ENCODE results near the gene PRR11. TPM values are rescaled to one million over a fixed set of nuclear protein-coding genes. Genes with fewer than 3 reads are reported as not detected.

Gene PRR11
- total and polyA plus RNA-seq, 2 experiments from 2014 or later = 3.6 to 3.8 TPM

- no peak for TF ChIP-seq EZH2phosphoT487 (IDR thresholded peaks at IDR 0.05; ENCODE audit: low read depth, severe bottlenecking, unreplicated experiment)
- no peak for TF ChIP-seq CTCF (IDR thresholded peaks at IDR 0.05; ENCODE audit: poor library complexity)
- TF ChIP-seq EZH2 (IDR thresholded peaks at IDR 0.05; ENCODE audit: borderline replicate concordance) = no peak
- 98% methylated on average over 7 of the region's 9 CpGs for WGBS (ENCODE audit: low lambda C conversion rate, missing lambda C conversion rate)
Measured at GRCh38 chr17:59181481-59181880, 25.9 kb downstream of the PRR11 start.

GRCh38 chr17:59185997-59186396 lies 30.5 kb downstream of the PRR11 start:
- DNase-seq (ENCODE audit: low spot score) = no peak
- H3K9me2 ChIP-seq (replicated peaks; ENCODE audit: insufficient read depth) = no peaks in the 10 kb centered on the region
- no peak overlapping the region for H3K4me2 ChIP-seq
- H4K20me1 ChIP-seq (ENCODE audit: insufficient read depth, poor library complexity, severe bottlenecking) = no peaks in the 10 kb centered on the region
- H2AFZ ChIP-seq = no peak overlapping the region
- no peak overlapping the region for H3K4me3 ChIP-seq
- H3K79me2 ChIP-seq = no peaks in the 10 kb centered on the region
- H3K27me3 ChIP-seq = no peaks in the 10 kb centered on the region
- no peaks in the 10 kb centered on the region for H3K9me3 ChIP-seq (ENCODE audit: low read depth)
- TF ChIP-seq CTCF (IDR thresholded peaks at IDR 0.05; ENCODE audit: poor library complexity) (no peak), EZH2phosphoT487 (IDR thresholded peaks at IDR 0.05; ENCODE audit: low read depth, severe bottlenecking, unreplicated experiment) (no peak), EZH2 (IDR thresholded peaks at IDR 0.05; ENCODE audit: borderline replicate concordance) (no peak)
- H3K27ac ChIP-seq = no peak overlapping the region
- H3K4me1 ChIP-seq (ENCODE audit: insufficient read depth) = no peaks in the 10 kb centered on the region
- no peaks in the 10 kb centered on the region for H3K36me3 ChIP-seq (replicated peaks; ENCODE audit: insufficient read depth, low read depth)

More at GRCh38 chr17:59181481-59181880, 25.9 kb downstream of the PRR11 start:
- DNase-seq (ENCODE audit: low spot score) = no peak
- H3K36me3 ChIP-seq (replicated peaks; ENCODE audit: insufficient read depth, low read depth) = no peaks in the 10 kb centered on the region
- H3K4me1 ChIP-seq (ENCODE audit: insufficient read depth) = no peaks in the 10 kb centered on the region
- no peaks in the 10 kb centered on the region for H3K27me3 ChIP-seq
- no peak overlapping the region for H3K4me3 ChIP-seq
- H3K4me2 ChIP-seq = no peak overlapping the region
- no peaks in the 10 kb centered on the region for H3K9me3 ChIP-seq (ENCODE audit: low read depth)
- H4K20me1 ChIP-seq (ENCODE audit: insufficient read depth, poor library complexity, severe bottlenecking) = no peaks in the 10 kb centered on the region
- no peaks in the 10 kb centered on the region for H3K9me2 ChIP-seq (replicated peaks; ENCODE audit: insufficient read depth)
- H2AFZ ChIP-seq = no peak overlapping the region
- H3K79me2 ChIP-seq = no peaks in the 10 kb centered on the region
- H3K27ac ChIP-seq = no peak overlapping the region

GRCh38 chr17:59186850-59187249 lies 31.3 kb downstream of the PRR11 start:
- WGBS (ENCODE audit: low lambda C conversion rate, missing lambda C conversion rate) = 86% methylated on average over 3 of the region's 3 CpGs

More at GRCh38 chr17:59186850-59187249, 31.3 kb downstream of the PRR11 start:
- no peaks in the 10 kb centered on the region for H3K36me3 ChIP-seq (replicated peaks; ENCODE audit: insufficient read depth, low read depth)
- no peaks in the 10 kb centered on the region for H3K9me3 ChIP-seq (ENCODE audit: low read depth)
- H3K4me2 ChIP-seq = no peak overlapping the region
- no peaks in the 10 kb centered on the region for H3K79me2 ChIP-seq
- H3K9me2 ChIP-seq (replicated peaks; ENCODE audit: insufficient read depth) = no peaks in the 10 kb centered on the region
- no peak for DNase-seq (ENCODE audit: low spot score)
- no peak overlapping the region for H3K27ac ChIP-seq
- H3K27me3 ChIP-seq = no peaks in the 10 kb centered on the region
- H3K4me3 ChIP-seq = no peak overlapping the region
- H2AFZ ChIP-seq = peak overlapping the region; percentile 9
- TF ChIP-seq CTCF (IDR thresholded peaks at IDR 0.05; ENCODE audit: poor library complexity) = no peak
- no peak for TF ChIP-seq EZH2 (IDR thresholded peaks at IDR 0.05; ENCODE audit: borderline replicate concordance)
- TF ChIP-seq EZH2phosphoT487 (IDR thresholded peaks at IDR 0.05; ENCODE audit: low read depth, severe bottlenecking, unreplicated experiment) = no peak
- H4K20me1 ChIP-seq (ENCODE audit: insufficient read depth, poor library complexity, severe bottlenecking) = no peaks in the 10 kb centered on the region
- H3K4me1 ChIP-seq (ENCODE audit: insufficient read depth) = no peaks in the 10 kb centered on the region
